ENCODE data around the gene SLC28A3.

Gene SLC28A3

GRCh38 chr9:84339962-84340361 is 596 bp downstream of the SLC28A3 start:
- no peak for DNase-seq

GRCh38 chr9:84339503-84339902 is 1.1 kb downstream of the SLC28A3 start:
- DNase-seq: no peak

GRCh38 chr9:84338792-84339191 is 1.8 kb downstream of the SLC28A3 start:
- no peak for DNase-seq

DNA sequence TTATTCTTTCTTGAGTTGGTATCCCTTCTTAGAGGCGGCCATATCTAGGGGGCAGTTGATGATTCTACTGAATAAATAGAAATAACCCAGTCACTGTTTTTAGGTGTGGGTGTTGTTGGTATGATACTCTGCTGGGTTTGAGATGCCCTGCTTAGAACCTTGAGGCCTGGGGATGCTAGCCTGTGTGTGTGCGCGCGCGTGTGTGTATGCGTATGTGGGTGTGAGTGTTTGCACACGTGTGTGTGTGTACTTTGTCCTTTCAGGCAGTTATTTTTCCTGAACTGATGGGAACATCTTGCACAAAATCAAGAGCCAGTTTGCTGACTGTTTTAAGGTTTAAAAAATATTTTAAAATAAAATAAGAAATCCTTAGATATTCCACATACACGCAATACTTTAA is 3.3 kb downstream of the SLC28A3 start:
- no peak for DNase-seq

DNA sequence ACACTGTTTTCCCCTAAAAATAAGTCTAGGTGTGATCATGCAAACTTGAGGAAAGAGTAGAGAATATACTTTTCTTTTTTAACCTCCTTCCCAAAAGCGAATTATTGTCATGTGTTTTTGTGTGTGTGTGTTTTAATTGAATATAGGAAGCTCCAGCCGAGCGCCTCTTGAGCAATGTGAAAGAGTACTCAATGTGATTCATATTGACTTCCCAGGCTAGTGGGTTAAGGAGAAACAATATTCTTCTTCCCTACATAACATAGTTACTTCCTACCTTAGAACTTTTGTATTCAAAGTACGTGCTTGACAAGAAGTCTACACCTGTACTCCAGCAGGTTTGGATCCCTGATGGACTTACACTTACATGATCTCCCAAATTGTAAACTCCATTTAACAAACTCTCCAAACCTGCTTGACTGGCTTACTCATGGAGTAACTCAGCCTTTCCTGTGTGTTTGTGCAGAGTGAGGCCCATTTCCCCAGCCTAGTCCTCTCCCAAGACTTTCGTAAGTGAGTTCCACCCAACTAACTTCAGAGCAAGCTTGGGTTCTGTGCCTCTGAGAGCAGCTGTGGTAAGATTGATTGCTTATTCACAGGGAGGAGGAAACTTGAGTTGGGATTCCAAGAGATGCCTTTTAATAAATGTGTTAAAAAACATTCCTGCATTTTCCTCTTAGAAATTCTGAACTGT is 9.3 kb downstream of the SLC28A3 start:
- no peak for DNase-seq

- no peak for DNase-seq
Observed at GRCh38 chr9:84330246-84330645, 10.3 kb downstream of the SLC28A3 start.

- DNase-seq: no peak
Observed at GRCh38 chr9:84327184-84327583, 13.4 kb downstream of the SLC28A3 start.

- no peak for DNase-seq
Observed at GRCh38 chr9:84325347-84325973, 15.1 kb downstream of the SLC28A3 start.

- no peak for DNase-seq
Observed at GRCh38 chr9:84324811-84325210, 15.7 kb downstream of the SLC28A3 start.

GRCh38 chr9:84323858-84324257 is 16.7 kb downstream of the SLC28A3 start:
- DNase-seq: peak; percentile 70 to 71

DNA sequence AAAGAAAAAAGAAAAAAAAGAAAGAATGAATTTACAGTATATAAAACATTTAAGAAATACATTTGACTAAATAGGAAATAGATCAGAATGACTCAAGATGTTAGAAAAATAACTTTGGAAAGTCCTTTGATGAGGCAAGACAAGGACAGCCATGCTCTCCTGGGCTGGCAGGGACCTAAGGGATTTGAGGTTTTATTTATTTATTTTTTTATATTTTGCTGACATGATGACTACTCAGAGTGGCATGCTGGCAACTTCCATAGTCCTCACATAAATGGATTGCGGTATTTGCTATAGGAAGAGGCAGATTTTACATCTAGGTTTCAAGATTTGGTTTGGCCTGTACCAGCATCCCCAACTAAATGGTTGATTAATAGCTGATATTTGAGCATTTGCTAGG is 17.7 kb downstream of the SLC28A3 start:
- no peak for DNase-seq

DNA sequence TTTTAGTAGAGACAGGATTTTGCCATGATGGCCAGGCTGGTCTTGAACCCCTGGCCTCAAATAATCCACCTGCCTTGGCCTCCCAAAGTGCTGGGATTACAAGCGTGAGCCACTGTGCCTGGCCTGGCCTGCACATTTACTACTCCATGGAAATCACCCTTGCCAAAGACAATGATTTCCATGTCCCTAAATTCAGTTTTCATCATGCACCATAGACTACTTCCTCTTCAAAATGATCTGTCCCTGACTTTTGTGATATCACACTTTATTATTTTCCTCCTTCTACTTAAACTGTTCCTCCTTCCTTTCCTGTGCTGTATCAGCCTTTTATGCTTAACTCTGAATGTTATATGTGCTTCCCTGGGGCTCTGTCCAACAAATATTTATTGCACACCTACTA is 20.3 kb downstream of the SLC28A3 start:
- DNase-seq: no peak

DNA sequence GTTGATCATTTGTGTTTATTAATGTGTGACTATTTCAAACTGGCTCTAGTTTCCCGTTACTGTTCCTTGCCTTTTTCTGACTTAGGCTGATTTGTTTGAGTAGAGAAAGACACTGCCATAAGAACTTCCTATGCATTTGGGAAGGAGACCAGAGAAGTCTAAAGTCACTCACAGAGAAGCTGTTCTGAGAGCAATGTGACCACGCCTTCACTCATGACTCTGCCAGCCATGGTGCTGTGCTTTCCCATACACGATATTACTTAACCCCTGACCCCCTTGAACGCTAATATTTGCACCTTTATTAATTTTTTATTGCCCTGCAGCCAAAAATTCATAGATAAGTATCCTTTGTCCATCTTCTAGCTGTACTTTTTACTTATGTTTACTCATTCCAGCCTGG is 20.9 kb downstream of the SLC28A3 start:
- no peak for DNase-seq

DNA sequence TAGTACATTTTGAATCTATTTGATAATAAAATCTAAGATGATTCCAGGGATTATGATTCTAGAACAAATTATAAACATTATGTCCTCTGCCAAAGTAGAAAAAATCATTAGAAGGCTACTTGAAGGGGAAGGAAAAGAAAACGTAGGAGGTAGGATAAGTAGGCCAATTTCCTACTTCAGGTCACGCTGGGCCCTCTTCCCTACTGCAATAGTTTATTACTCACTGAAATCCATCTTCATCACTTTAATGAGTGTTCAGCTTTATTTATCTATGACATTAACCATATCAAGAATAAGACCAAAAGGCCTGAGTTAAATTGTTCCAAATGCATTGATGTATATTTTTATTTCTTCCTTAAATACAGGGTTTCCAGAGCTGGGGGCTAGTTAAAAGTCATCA is 21.6 kb downstream of the SLC28A3 start:
- DNase-seq: no peak

DNA sequence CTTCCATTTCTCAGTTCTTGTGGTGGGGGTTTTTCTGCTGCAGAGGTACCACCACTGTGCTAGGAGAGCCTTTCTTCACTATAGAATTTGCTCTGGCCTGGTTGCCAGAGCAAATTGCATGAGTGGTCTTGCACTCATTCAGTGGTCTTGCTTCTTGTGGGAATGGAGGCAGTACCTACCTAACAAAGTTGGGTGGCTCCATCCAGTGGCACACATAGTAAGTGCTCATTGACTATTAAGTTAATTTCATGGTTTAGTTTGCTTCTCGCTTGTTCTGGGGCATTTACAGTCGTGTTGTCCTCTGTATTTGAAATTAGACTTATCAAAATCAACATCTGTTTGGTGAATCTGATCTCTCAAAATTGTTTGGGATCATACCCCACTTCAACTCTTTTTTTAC is 23.0 kb downstream of the SLC28A3 start:
- no peak for DNase-seq

- DNase-seq: peak; percentile 40 to 58
Observed at GRCh38 chr9:84315278-84315877, 25.2 kb downstream of the SLC28A3 start.

DNA sequence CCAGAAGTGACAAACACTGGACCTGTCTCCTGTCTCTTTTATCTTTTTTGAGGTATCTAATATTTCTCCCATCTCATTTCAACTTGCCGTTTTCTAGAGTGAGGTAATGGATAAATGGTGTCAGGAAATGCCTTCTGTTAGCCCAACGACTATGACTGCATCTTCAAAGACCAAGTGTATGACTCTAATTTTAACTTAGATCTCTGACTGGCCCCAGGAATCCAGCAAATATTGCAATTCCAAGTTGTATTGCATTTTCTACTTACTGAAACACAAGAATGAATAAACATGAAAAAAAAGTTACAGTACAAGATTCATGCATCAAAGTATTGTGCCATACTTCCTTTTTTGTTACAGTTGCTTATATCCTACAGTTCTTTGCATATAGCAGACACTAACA is 26.3 kb downstream of the SLC28A3 start:
- DNase-seq: peak in 1 of 2 experiments; percentile 18

DNA sequence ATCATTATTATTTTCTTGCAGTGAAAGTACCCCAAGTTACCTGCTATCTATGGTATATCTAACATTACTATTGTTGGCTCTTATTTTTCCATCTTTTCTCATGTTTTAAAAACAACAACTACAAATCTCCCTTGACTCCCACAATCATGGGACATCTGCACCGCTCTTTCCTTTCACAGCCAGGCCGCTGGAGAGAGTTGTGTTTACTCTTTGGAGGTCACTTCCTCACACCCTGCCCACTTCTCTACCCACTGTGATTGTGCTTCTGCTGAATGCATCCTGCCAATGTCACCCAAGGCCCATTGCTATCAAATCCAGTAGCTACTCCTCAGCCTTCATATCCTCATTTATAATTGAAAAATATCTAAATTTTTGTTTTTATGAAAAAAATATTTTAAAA is 29.7 kb downstream of the SLC28A3 start:
- no peak for DNase-seq

GRCh38 chr9:84305497-84306131 is 34.9 kb downstream of the SLC28A3 start:
- no peak for DNase-seq

- no peak for DNase-seq
Observed at GRCh38 chr9:84304166-84304565, 36.4 kb downstream of the SLC28A3 start.

DNA sequence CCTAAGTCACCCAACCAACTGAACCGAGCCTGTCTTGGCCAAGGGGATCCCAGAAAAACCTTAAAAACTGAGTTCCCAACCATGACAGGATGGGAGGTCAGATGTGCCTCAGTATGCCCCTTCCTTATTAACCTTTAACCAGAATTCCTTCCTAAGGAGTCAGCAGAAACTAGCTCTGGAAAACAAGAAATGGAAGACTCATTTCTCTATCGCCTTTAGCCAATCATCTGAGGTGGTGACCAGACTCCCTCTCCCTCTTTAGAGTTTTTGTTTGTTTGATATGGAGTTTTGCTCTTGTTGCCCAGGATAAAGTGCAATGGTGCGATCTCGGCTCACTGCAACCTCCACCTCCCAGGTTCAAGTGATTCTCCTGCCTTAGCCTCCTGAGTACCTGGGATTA is 37.5 kb downstream of the SLC28A3 start:
- DNase-seq: no peak

DNA sequence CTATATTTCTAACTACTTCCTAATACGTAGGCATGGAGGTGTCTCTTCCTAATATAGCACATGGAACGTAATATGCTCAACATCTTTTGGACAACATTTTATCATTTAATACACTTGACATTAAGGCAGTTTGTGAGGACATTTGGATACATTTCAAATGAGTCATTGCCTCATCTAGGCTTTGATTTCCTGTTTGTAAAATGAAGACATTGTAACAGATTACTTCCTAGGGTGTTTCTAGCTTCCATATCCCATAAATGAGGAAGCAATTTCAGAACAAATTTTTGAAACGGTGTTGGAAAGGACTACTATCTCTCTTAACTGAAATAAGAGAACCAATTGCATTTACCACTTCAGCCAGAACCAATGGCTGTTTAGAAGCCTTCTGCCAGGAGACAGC is 38.7 kb downstream of the SLC28A3 start:
- DNase-seq: peak in 1 of 2 experiments; percentile 22

DNA sequence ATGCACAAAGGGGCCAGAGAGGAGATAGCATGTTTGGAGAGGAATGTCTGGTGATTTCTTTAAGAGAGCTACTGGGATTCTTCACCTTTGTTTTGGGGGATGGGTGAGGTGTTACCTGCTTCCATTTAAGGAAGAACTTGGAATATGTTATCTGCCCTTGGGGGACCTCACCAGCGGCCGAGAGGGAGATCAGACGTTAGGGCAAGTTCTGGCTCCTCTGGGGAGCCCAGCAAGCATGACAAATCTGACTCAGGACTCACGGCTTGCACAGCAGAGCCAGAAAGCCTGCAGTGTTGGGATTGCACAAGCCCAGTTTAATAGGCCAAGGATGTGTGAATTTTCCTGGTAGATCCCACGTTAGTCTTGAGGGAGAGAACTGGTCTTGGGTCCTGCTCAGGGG is 40.3 kb downstream of the SLC28A3 start:
- no peak for DNase-seq
